ENCODE data around the gene EGFL6.
A peak's percentile ranks its signal among the peaks of the same experiment; 100 is the strongest.
"Not testable (repeated sequence)": the region's sequence is repeated elsewhere in the genome, so short reads cannot be mapped to it uniquely, and the experiment has no call there.

EGFL6 gene

GRCh38 chrX:13597874-13598273, 28.5 kb downstream of the EGFL6 start:
- DNase-seq: no peak

GRCh38 chrX:13598877-13599276, 29.5 kb downstream of the EGFL6 start:
- no peak for DNase-seq

GRCh38 chrX:13599491-13599890, 30.1 kb downstream of the EGFL6 start:
- DNase-seq: no peak

GRCh38 chrX:13605611-13606010, 36.2 kb downstream of the EGFL6 start:
- no peak for DNase-seq

- no peak for DNase-seq
Measured at GRCh38 chrX:13607331-13607995, 38.1 kb downstream of the EGFL6 start.

- DNase-seq: no peak
Measured at GRCh38 chrX:13607996-13608365, 38.6 kb downstream of the EGFL6 start.

GRCh38 chrX:13614154-13614553, 44.8 kb downstream of the EGFL6 start:
- DNase-seq: no peak

GRCh38 chrX:13620207-13620606, 50.8 kb downstream of the EGFL6 start:
- no peak for DNase-seq

- DNase-seq: no peak
Measured at GRCh38 chrX:13622401-13622964, 53.1 kb downstream of the EGFL6 start.

- DNase-seq: no peak
Measured at GRCh38 chrX:13627306-13627705, 57.9 kb downstream of the EGFL6 start.

- not testable (repeated sequence) for DNase-seq
Measured at GRCh38 chrX:13637224-13637623, 67.8 kb downstream of the EGFL6 start.

GRCh38 chrX:13638021-13638420, 68.6 kb downstream of the EGFL6 start:
- no peak for DNase-seq

- no peak for DNase-seq
Measured at GRCh38 chrX:13638826-13639225, 69.4 kb downstream of the EGFL6 start.

GRCh38 chrX:13641684-13642083, 72.3 kb downstream of the EGFL6 start:
- not testable (repeated sequence) for DNase-seq

- no peak for DNase-seq
Measured at GRCh38 chrX:13645464-13646153, 76.2 kb downstream of the EGFL6 start.

GRCh38 chrX:13646154-13646549, 76.8 kb downstream of the EGFL6 start:
- DNase-seq: no peak

GRCh38 chrX:13647709-13648212, 78.4 kb downstream of the EGFL6 start:
- peak; percentile 71 for DNase-seq

- not testable (repeated sequence) for DNase-seq
Measured at GRCh38 chrX:13648336-13648735, 78.9 kb downstream of the EGFL6 start.

GRCh38 chrX:13649838-13650237, 80.4 kb downstream of the EGFL6 start:
- no peak for DNase-seq

- DNase-seq: no peak
Measured at GRCh38 chrX:13650318-13650717, 80.9 kb downstream of the EGFL6 start.

GRCh38 chrX:13651150-13651549, 81.7 kb downstream of the EGFL6 start:
- DNase-seq: no peak

GRCh38 chrX:13652287-13652793, 82.9 kb downstream of the EGFL6 start:
- DNase-seq: no peak

- DNase-seq: peak; percentile 91
Measured at GRCh38 chrX:13652850-13653693, 83.7 kb downstream of the EGFL6 start, which contains the start of gene TCEANC. TSS of gene TCEANC (plus strand) at chrX:13653141. CDS start at chrX:13662509, 9,368 bp downstream.
